HCT116 (cell line): ENCODE results near the gene DDN. TPM values are rescaled to one million over a fixed set of nuclear protein-coding genes. Genes with fewer than 3 reads are reported as not detected.
A peak's percentile ranks its signal among the peaks of the same experiment; 100 is the strongest.

Experiments
- ATAC-seq: fragments of 200-7000 bp; cut with Tn5 transposase; 2 replicates; pipeline ENCODE4 v1.9.1; 2020; ENCODE audit warnings: mild to moderate bottlenecking, moderate library complexity
- BruUV-seq: library from RNA; stranded (reverse); fragments of 400-500 nt; replicated peaks from 2 replicates; lab custom pipeline; 2021; lab: Mats Ljungman, UMichigan
- CTCF ChIA-PET: fragments of 300-600 bp; sonication (Branson Sonifier 250); formaldehyde crosslinking; loops from one replicate; lab custom pipeline; 2021; ENCODE audit warnings: antibody characterized with exemption; lab: Charles Lee
- POLR2A ChIA-PET: fragments of 300-600, 350-600 bp; sonication (Branson Sonifier 250); formaldehyde crosslinking; loops from one replicate; lab custom pipeline; 2021; ENCODE audit warnings: antibody characterized with exemption; lab: Charles Lee
- RAD21 ChIA-PET, 2 experiments: fragments of 300-600 bp; sonication (Branson Sonifier 250); formaldehyde crosslinking; loops; one replicate each; lab custom pipeline; 2023; ENCODE audit warnings: low total read pairs in 2 of 2; ENCODE audit not compliant: uncharacterized antibody in 2 of 2, unreplicated experiment in 2 of 2, low non-redundant PET in 1 of 2; lab: Charles Lee
- DNase-seq: peaks from one replicate; pipeline ENCODE4 v3.0.0-alpha.2; 2010; ENCODE audit warnings: low read depth, low spot score
- H2AFZ ChIP-seq: fragments of 200-600 bp; shearing (Covaris generic), sonication (generic); 2 replicates; pipeline ENCODE4 v1.6.1; 2017; ENCODE audit warnings: low read depth, mixed run types, mixed read lengths, antibody characterized with exemption, low read length; ENCODE audit not compliant: poor library complexity, severe bottlenecking
- H3K27ac ChIP-seq: 2 replicates; pipeline ENCODE4 v1.5.1; 2012; ENCODE audit warnings: low read depth, low read length
- H3K27me3 ChIP-seq: fragments of 200-600 bp; sonication (generic); 2 replicates; pipeline ENCODE4 v1.6.1; 2016; ENCODE audit warnings: mixed run types, low read length, mixed read lengths; ENCODE audit not compliant: insufficient read depth
- H3K36me3 ChIP-seq, 2 experiments: fragments of 200-500 bp in 1 of 2; fragments of 200-600 bp in 1 of 2; sonication (Bioruptor generic) in 1 of 2; sonication (generic) in 1 of 2; 2 replicates each; pipeline versions ENCODE4 v1.5.1 to v1.6.1; 2014 to 2016; ENCODE audit warnings: low read length in 2 of 2, inconsistent platforms in 1 of 2, mixed read lengths in 1 of 2, mixed run types in 1 of 2; ENCODE audit not compliant: insufficient read depth in 2 of 2, control insufficient read depth in 1 of 2
- H3K4me1 ChIP-seq, 2 experiments: fragments of 200-600 bp in 1 of 2; sonication (generic) in 1 of 2; 2 replicates each; pipeline versions ENCODE4 v1.5.1 to v1.6.1; 2012 to 2017; ENCODE audit warnings: low read length in 2 of 2, inconsistent platforms in 1 of 2, mild to moderate bottlenecking in 1 of 2, mixed read lengths in 1 of 2, mixed run types in 1 of 2, moderate library complexity in 1 of 2; ENCODE audit not compliant: insufficient read depth in 2 of 2, control insufficient read depth in 1 of 2
- H3K4me2 ChIP-seq: fragments of 200-600 bp; sonication (generic); 2 replicates; pipeline ENCODE4 v1.6.1; 2017; ENCODE audit warnings: mixed run types, low read length, mixed read lengths
- H3K4me3 ChIP-seq, 2 experiments: fragments of 200-600 bp in 1 of 2; sonication (generic) in 1 of 2; replicated peaks in 1 of 2; 2 replicates each; pipeline ENCODE4 v1.5.1; 2011 to 2016; ENCODE audit warnings: low read length in 2 of 2, control low read depth in 1 of 2, low read depth in 1 of 2, mild to moderate bottlenecking in 1 of 2, mixed read lengths in 1 of 2, mixed run types in 1 of 2
- H3K79me2 ChIP-seq: fragments of 200-600 bp; sonication (generic); 2 replicates; pipeline ENCODE4 v1.6.1; 2017; ENCODE audit warnings: mild to moderate bottlenecking, mixed run types, low read length, moderate library complexity, mixed read lengths; ENCODE audit not compliant: insufficient read depth
- H3K9ac ChIP-seq: fragments of 200-600 bp; sonication (generic); 2 replicates; pipeline ENCODE4 v1.6.1; 2016; ENCODE audit warnings: low read length, mixed read lengths
- H3K9me2 ChIP-seq: fragments of 200-600 bp; sonication (generic), shearing (Covaris generic); 2 replicates; pipeline ENCODE4 v1.6.1; 2017; ENCODE audit warnings: mixed run types, mild to moderate bottlenecking, moderate library complexity; ENCODE audit not compliant: insufficient read depth
- H3K9me3 ChIP-seq, 2 experiments: fragments of 200-500 bp in 1 of 2; fragments of 200-600 bp in 1 of 2; sonication (Bioruptor generic) in 1 of 2; sonication (generic) in 1 of 2; 2 replicates each; pipeline ENCODE4 v1.6.1; 2014 to 2017; ENCODE audit warnings: low read length in 2 of 2, mixed read lengths in 2 of 2, inconsistent platforms in 1 of 2, low read depth in 1 of 2, mild to moderate bottlenecking in 1 of 2, mixed run types in 1 of 2, moderate library complexity in 1 of 2; ENCODE audit not compliant: control insufficient read depth in 1 of 2, insufficient read depth in 1 of 2
- H4K20me1 ChIP-seq: fragments of 200-600 bp; sonication (generic), shearing (Covaris generic); 2 replicates; pipeline ENCODE4 v1.6.1; 2017; ENCODE audit warnings: mixed run types, mild to moderate bottlenecking, moderate library complexity; ENCODE audit not compliant: insufficient read depth
- POLR2AphosphoS5 ChIP-seq: IDR thresholded peaks from 2 replicates; pipeline ENCODE4 v1.6.1; 2011; ENCODE audit warnings: mild to moderate bottlenecking, low read depth, low read length, moderate library complexity
- RAD21 ChIP-seq: IDR thresholded peaks from 2 replicates; pipeline ENCODE4 v1.6.1; 2012; ENCODE audit warnings: low read depth, mild to moderate bottlenecking
- SIN3A ChIP-seq: IDR thresholded peaks from 2 replicates; pipeline ENCODE4 v1.6.1; 2012; ENCODE audit warnings: low read depth
- intact Hi-C: fragments of 100-400 bp; cut with micrococcal nuclease; formaldehyde crosslinking; loops from 2 replicates; pipeline ENCODE4 v1.10.0; 2022
- total RNA-seq: library from RNA; stranded (reverse); gene quantifications from one replicate; pipeline ENCODE4 v1.2.1, GENCODE V29; 2021; ENCODE audit not compliant: unreplicated experiment
- TF ChIP-seq, protein P1 (sequence below): IDR thresholded peaks from 2 replicates; pipeline ENCODE4 v1.6.1; 2012; ENCODE audit warnings: low read depth

Gene DDN
- total RNA-seq, 1 experiment from 2014 or later, result 8.1 TPM

DNA sequence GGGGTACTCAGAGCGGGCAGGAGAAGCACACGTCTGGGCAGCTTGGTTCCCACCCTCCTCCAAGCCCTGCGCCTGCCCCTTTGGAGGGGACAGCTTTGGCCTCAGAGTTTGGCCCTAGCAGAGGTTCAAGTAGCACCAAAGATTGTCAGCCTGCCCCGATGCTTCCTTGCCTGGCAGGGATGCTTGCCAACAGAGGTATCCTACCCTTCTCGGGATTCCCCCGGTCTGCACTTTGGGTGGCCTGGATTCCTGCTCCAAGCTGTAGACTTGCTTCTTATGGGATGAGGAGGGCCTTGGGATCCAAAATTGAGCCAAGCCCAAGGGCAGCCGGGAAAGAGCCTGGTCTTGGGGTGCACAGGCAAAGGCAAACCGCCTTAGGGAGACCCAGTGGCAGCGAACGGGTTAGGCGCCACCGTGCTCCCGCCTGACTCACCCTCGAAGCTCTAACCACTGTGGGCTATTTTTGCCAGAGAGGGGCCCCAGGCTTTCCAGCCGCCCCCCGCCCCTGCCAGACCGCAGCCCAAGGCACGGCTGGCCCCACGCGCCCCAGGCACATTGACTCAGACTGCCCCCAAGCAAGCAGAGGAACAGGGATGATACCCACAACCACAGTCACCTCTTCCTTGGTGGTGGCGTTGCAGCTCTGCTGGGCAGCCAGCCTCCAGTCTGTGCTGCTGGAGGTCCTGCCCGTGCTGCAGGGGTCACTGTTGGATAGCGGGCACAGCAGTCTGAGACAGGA lies 26.8 kb downstream of the DDN start:
- ChIA-PET POLR2A (no interaction called here), RAD21 (no interaction called here), CTCF (interaction anchor here (1.9 to 2.6 kb wide), 2 partner anchors 10 to 16 kb away, joined by 5 to 10 read pairs; no protein-coding TSS in a partner anchor)
- Histone ChIP-seq H3K4me1 (peaks cover 6 to 24% of the 10 kb centered on the region in 2 experiments; a peak in 3 of 4 replicates), H3K4me2 (peak overlapping the region; percentile 99), H3K36me3 (no peaks in the 10 kb centered on the region), H3K9me3 (no peaks in the 10 kb centered on the region), H3K9ac (peak overlapping the region; percentile 87; the same call in 1 of the 2 replicates), H3K79me2 (peaks cover 9% of the 10 kb centered on the region; the same call in 1 of the 2 replicates), H4K20me1 (no peaks in the 10 kb centered on the region), H2AFZ (peak overlapping the region; percentile 86), H3K9me2 (no peaks in the 10 kb centered on the region), H3K4me3 (peak overlapping the region in 1 of 2 experiments; percentile 82; a peak in 1 of 4 replicates), H3K27ac (no peak overlapping the region), H3K27me3 (no peaks in the 10 kb centered on the region)
- no TSS peak for BruUV-seq
- no peak for ATAC-seq
- intact Hi-C loops, result no loop called here
- no peak for DNase-seq
- TF ChIP-seq, protein P1, sequence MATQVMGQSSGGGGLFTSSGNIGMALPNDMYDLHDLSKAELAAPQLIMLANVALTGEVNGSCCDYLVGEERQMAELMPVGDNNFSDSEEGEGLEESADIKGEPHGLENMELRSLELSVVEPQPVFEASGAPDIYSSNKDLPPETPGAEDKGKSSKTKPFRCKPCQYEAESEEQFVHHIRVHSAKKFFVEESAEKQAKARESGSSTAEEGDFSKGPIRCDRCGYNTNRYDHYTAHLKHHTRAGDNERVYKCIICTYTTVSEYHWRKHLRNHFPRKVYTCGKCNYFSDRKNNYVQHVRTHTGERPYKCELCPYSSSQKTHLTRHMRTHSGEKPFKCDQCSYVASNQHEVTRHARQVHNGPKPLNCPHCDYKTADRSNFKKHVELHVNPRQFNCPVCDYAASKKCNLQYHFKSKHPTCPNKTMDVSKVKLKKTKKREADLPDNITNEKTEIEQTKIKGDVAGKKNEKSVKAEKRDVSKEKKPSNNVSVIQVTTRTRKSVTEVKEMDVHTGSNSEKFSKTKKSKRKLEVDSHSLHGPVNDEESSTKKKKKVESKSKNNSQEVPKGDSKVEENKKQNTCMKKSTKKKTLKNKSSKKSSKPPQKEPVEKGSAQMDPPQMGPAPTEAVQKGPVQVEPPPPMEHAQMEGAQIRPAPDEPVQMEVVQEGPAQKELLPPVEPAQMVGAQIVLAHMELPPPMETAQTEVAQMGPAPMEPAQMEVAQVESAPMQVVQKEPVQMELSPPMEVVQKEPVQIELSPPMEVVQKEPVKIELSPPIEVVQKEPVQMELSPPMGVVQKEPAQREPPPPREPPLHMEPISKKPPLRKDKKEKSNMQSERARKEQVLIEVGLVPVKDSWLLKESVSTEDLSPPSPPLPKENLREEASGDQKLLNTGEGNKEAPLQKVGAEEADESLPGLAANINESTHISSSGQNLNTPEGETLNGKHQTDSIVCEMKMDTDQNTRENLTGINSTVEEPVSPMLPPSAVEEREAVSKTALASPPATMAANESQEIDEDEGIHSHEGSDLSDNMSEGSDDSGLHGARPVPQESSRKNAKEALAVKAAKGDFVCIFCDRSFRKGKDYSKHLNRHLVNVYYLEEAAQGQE, result no peak
- no peak for TF ChIP-seq RAD21
- no peak for TF ChIP-seq SIN3A
- TF ChIP-seq POLR2AphosphoS5, result no peak
